HepG2 (cell line): ENCODE measurements around the gene KATNBL1. TPM values are rescaled to one million over a fixed set of nuclear protein-coding genes. Genes with fewer than 3 reads are reported as not detected.

Source experiments
- ATAC-seq: fragments of 200-7000 bp; cut with Tn5 transposase; 3 replicates; pipeline ENCODE4 v1.9.1; 2020; ENCODE audit warnings: mild to moderate bottlenecking, moderate library complexity
- BruUV-seq: library from RNA; stranded (reverse); fragments of 400-500 nt; replicated peaks from 2 replicates; lab custom pipeline; 2021; lab: Mats Ljungman, UMichigan
- CTCF ChIA-PET: fragments of 300-600 bp; formaldehyde crosslinking; extraction: SDS; loops from one replicate; lab custom pipeline; 2021; ENCODE audit warnings: low total read pairs, inconsistent platforms, low intra/inter-chr PET ratio; lab: Yijun Ruan, JAX
- POLR2A ChIA-PET: fragments of 350-600 bp; sonication (Branson Sonifier 250); formaldehyde crosslinking; loops from one replicate; lab custom pipeline; 2020; ENCODE audit warnings: antibody characterized with exemption, inconsistent platforms; lab: Yijun Ruan, JAX
- DNase-seq: peaks from one replicate; pipeline ENCODE4 v3.0.0-alpha.2; 2015; ENCODE audit warnings: low spot score
- FAIRE-seq: peaks from 3 replicates; lab custom pipeline; 2011; peaks lifted over from hg19 to GRCh38; lab: Jason Lieb, UNC
- H2AFZ ChIP-seq: one replicate; pipeline ENCODE4 v1.6.1; 2011; ENCODE audit warnings: low read length, inconsistent platforms
- H3K27ac ChIP-seq: fragments of 300-600 bp; 3 replicates; pipeline ENCODE4 v1.8.0; 2011; ENCODE audit warnings: mixed run types, mild to moderate bottlenecking, mixed read lengths, low read length, inconsistent platforms; ENCODE audit not compliant: insufficient read depth; ENCODE audit errors: extremely low read length
- H3K27me3 ChIP-seq, 2 experiments: fragments of 200-600 bp in 1 of 2; 2 replicates in 1 of 2; 3 replicates in 1 of 2; pipeline versions ENCODE4 v1.6.0 to v1.8.0; 2011; ENCODE audit warnings: low read length in 2 of 2, mild to moderate bottlenecking in 2 of 2, moderate library complexity in 2 of 2, inconsistent platforms in 1 of 2; ENCODE audit not compliant: insufficient read depth in 2 of 2, control insufficient read depth in 1 of 2
- H3K36me3 ChIP-seq, 2 experiments: fragments of 200-600 bp in 1 of 2; replicated peaks in 1 of 2; 2 replicates in 1 of 2; 3 replicates in 1 of 2; pipeline versions ENCODE4 v1.5.1 to v1.8.0; 2011; ENCODE audit warnings: low read length in 2 of 2, inconsistent platforms in 1 of 2; ENCODE audit not compliant: insufficient read depth in 2 of 2, control insufficient read depth in 1 of 2
- H3K4me1 ChIP-seq: 2 replicates; pipeline ENCODE4 v1.5.1; 2012; ENCODE audit warnings: low read length, inconsistent platforms; ENCODE audit not compliant: insufficient read depth
- H3K4me2 ChIP-seq: 2 replicates; pipeline ENCODE4 v1.6.0; 2011; ENCODE audit warnings: low read depth, low read length, inconsistent platforms
- H3K4me3 ChIP-seq, 3 experiments: fragments of 200-600 bp in 1 of 3; sonication (generic), shearing (Covaris generic) in 1 of 3; replicated peaks in 1 of 3; 2 replicates each; pipeline ENCODE4 v1.5.1; 2011 to 2016; ENCODE audit warnings: low read length in 3 of 3, inconsistent platforms in 2 of 3, low read depth in 2 of 3, mild to moderate bottlenecking in 2 of 3, control low read depth in 1 of 3, mixed read lengths in 1 of 3; ENCODE audit not compliant: insufficient read depth in 1 of 3
- H3K79me2 ChIP-seq: one replicate; pipeline ENCODE4 v1.6.1; 2011; ENCODE audit warnings: low read length, inconsistent platforms; ENCODE audit not compliant: insufficient read depth
- H3K9ac ChIP-seq: 2 replicates; pipeline ENCODE4 v1.6.0; 2011; ENCODE audit warnings: mild to moderate bottlenecking, low read depth, low read length, inconsistent platforms; ENCODE audit not compliant: insufficient read depth
- H3K9me3 ChIP-seq: 2 replicates; pipeline ENCODE4 v1.5.1; 2012; ENCODE audit warnings: mild to moderate bottlenecking, low read length
- H4K20me1 ChIP-seq: 2 replicates; pipeline ENCODE4 v1.6.0; 2011; ENCODE audit warnings: inconsistent platforms, mild to moderate bottlenecking, low read length, moderate library complexity; ENCODE audit not compliant: insufficient read depth
- ESRRA ChIP-seq: sonication (generic); formaldehyde crosslinking; IDR thresholded peaks from 2 replicates; pipeline ENCODE4 v1.5.1; 2020; ENCODE audit warnings: mild to moderate bottlenecking, low read depth, missing genetic modification reagents
- GTF2F1 ChIP-seq: fragments of 150-350 bp; IDR thresholded peaks from 2 replicates; pipeline ENCODE4 v1.6.1; 2014; ENCODE audit warnings: low read length
- HOXA3 ChIP-seq: sonication (generic); formaldehyde crosslinking; IDR thresholded peaks from 2 replicates; pipeline ENCODE4 v1.5.0; 2020; ENCODE audit warnings: missing genetic modification reagents
- ISX ChIP-seq: sonication (generic); formaldehyde crosslinking; conservative IDR thresholded peaks from 2 replicates; pipeline ENCODE4 v1.5.0; 2020; ENCODE audit warnings: missing genetic modification reagents
- KAT8 ChIP-seq: IDR thresholded peaks from 2 replicates; pipeline ENCODE4 v1.6.1; 2016; ENCODE audit warnings: missing genetic modification reagents, missing compliant biosample characterization
- KDM3A ChIP-seq: IDR thresholded peaks from 2 replicates; pipeline ENCODE4 v1.6.1; 2018; ENCODE audit warnings: low read depth, missing compliant biosample characterization
- MIER2 ChIP-seq: IDR thresholded peaks from 2 replicates; pipeline ENCODE4 v1.6.1; 2016; ENCODE audit warnings: missing biosample characterization, missing genetic modification reagents
- MXD4 ChIP-seq: IDR thresholded peaks from 2 replicates; pipeline ENCODE4 v1.6.1; 2016; ENCODE audit warnings: mild to moderate bottlenecking, missing biosample characterization, missing genetic modification reagents
- NRL ChIP-seq: sonication (generic); formaldehyde crosslinking; IDR thresholded peaks from 2 replicates; pipeline ENCODE4 v1.5.0; 2020; ENCODE audit warnings: missing genetic modification reagents, mild to moderate bottlenecking, moderate library complexity, borderline replicate concordance
- SP140L ChIP-seq: sonication (generic); formaldehyde crosslinking; IDR thresholded peaks from 2 replicates; pipeline ENCODE4 v1.4.0; 2020; ENCODE audit warnings: missing genetic modification reagents, borderline replicate concordance
- THYN1 ChIP-seq: sonication (generic); formaldehyde crosslinking; IDR thresholded peaks from 2 replicates; pipeline ENCODE4 v1.8.1; 2023; ENCODE audit warnings: low read depth, mild to moderate bottlenecking, moderate library complexity, missing genetic modification reagents, borderline replicate concordance
- TOPORS ChIP-seq: sonication (generic); formaldehyde crosslinking; IDR thresholded peaks from 2 replicates; pipeline ENCODE4 v1.8.0; 2023; ENCODE audit warnings: mild to moderate bottlenecking, missing genetic modification reagents
- ZFP62 ChIP-seq: sonication (generic); formaldehyde crosslinking; IDR thresholded peaks from 2 replicates; pipeline ENCODE4 v1.4.0; 2020; ENCODE audit warnings: missing genetic modification reagents
- ZNF430 ChIP-seq: sonication (generic); formaldehyde crosslinking; IDR thresholded peaks from 2 replicates; pipeline ENCODE4 v1.9.0; 2021; ENCODE audit warnings: mild to moderate bottlenecking, missing genetic modification reagents
- WGBS: methylation state at CpG from one replicate; pipeline ENCODE4 v1.1.6; 2017; ENCODE audit warnings: low lambda C conversion rate; 5-methylcytosine and 5-hydroxymethylcytosine counted together
- in situ Hi-C: cut with HindIII; loops from 2 replicates; pipeline ENCODE4 v1.10.0; 2017; ENCODE audit warnings: low pct_unique_long_range_greater_than_20kb; ENCODE audit not compliant: extremely low pct_ligation_motif_present
- intact Hi-C: fragments of 100-400 bp; cut with micrococcal nuclease; formaldehyde crosslinking; loops from one replicate; pipeline ENCODE4 v1.10.0; 2022; ENCODE audit not compliant: unreplicated experiment
- polyA plus RNA-seq, 8 experiments: library from polyadenylated mRNA; depleted of rRNA in 3 of 8; stranded (reverse) in 7 of 8; unstranded in 1 of 8; fragments of >200 nt; fragmentation: Illumina TruSeq in 4 of 8; extraction: Trizol in 4 of 8; gene quantifications; 2 replicates each; pipeline versions ENCODE4 v1.2.1 to v1.2.3, GENCODE V29; 2011 to 2016; ENCODE audit warnings: low read depth in 4 of 8, missing spikeins in 1 of 8, mixed read lengths in 1 of 8; ENCODE audit not compliant: insufficient read depth in 1 of 8
- total RNA-seq, 5 experiments: library from RNA; depleted of rRNA; stranded (reverse); fragments of >200 nt; fragmentation: Illumina TruSeq; extraction: Trizol; gene quantifications; 2 replicates each; pipeline ENCODE4 v1.2.3, GENCODE V29; 2016; ENCODE audit warnings: low read depth in 1 of 5
- TF ChIP-seq, protein P1 (sequence below): sonication (generic); formaldehyde crosslinking; IDR thresholded peaks from 2 replicates; pipeline ENCODE4 v1.5.1; 2020; ENCODE audit warnings: mild to moderate bottlenecking, missing genetic modification reagents, moderate library complexity
- TF ChIP-seq, protein P2 (sequence below): sonication (generic); formaldehyde crosslinking; IDR thresholded peaks from 2 replicates; pipeline ENCODE4 v1.4.0; 2020; ENCODE audit warnings: missing genetic modification reagents, borderline replicate concordance
- TF ChIP-seq, protein P3 (sequence below): sonication (generic); formaldehyde crosslinking; IDR thresholded peaks from 2 replicates; pipeline ENCODE4 v1.5.0; 2020; ENCODE audit warnings: missing genetic modification reagents

KATNBL1 gene
- total and polyA plus RNA-seq, 2 of the 13 experiments (the other 11 are each of a cell fraction or from before 2014, with no cell fraction given) = 23.4 to 42.8 TPM

DNA sequence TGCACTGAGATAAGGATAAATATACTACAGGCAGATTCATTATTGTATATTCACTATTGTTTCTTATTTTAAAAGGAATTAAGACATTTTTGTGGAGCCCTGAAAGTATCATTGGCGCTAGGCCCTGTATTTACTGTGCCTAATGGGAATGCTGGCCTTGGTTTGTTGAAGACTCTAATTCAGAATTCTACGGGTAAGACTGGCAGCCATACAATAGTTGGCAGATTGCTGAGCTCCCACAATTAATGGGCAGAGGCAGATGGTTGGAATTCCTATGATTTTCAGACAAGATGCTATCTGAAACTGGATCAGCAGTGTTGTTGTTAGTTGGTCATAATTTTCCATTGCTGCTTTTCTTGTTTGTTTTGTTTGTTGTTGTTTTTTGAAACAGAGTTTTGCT is 93.3 kb downstream of the KATNBL1 start:
- intact Hi-C loops = loop anchor here (5.0 kb wide), 1 partner anchor 59 kb away; no protein-coding TSS in a partner anchor
- BruUV-seq = no TSS peak
- TF ChIP-seq TOPORS (CRISPR knock-in tag) = no peak
- no peak for TF ChIP-seq ESRRA (CRISPR knock-in tag)
- TF ChIP-seq NRL (CRISPR knock-in tag) = no peak
- no peak for TF ChIP-seq KAT8 (CRISPR knock-in tag)
- no peak for TF ChIP-seq ZFP62
- TF ChIP-seq GTF2F1 = no peak
- no peak for TF ChIP-seq MIER2
- no peak for TF ChIP-seq HOXA3 (CRISPR knock-in tag)
- no peak for TF ChIP-seq KDM3A (CRISPR knock-in tag)
- TF ChIP-seq ISX (CRISPR knock-in tag) = no peak
- no peak for TF ChIP-seq THYN1 (CRISPR knock-in tag)
- TF ChIP-seq MXD4 (CRISPR knock-in tag) = no peak
- TF ChIP-seq ZNF430 (CRISPR knock-in tag) = no peak
- TF ChIP-seq, protein P1, sequence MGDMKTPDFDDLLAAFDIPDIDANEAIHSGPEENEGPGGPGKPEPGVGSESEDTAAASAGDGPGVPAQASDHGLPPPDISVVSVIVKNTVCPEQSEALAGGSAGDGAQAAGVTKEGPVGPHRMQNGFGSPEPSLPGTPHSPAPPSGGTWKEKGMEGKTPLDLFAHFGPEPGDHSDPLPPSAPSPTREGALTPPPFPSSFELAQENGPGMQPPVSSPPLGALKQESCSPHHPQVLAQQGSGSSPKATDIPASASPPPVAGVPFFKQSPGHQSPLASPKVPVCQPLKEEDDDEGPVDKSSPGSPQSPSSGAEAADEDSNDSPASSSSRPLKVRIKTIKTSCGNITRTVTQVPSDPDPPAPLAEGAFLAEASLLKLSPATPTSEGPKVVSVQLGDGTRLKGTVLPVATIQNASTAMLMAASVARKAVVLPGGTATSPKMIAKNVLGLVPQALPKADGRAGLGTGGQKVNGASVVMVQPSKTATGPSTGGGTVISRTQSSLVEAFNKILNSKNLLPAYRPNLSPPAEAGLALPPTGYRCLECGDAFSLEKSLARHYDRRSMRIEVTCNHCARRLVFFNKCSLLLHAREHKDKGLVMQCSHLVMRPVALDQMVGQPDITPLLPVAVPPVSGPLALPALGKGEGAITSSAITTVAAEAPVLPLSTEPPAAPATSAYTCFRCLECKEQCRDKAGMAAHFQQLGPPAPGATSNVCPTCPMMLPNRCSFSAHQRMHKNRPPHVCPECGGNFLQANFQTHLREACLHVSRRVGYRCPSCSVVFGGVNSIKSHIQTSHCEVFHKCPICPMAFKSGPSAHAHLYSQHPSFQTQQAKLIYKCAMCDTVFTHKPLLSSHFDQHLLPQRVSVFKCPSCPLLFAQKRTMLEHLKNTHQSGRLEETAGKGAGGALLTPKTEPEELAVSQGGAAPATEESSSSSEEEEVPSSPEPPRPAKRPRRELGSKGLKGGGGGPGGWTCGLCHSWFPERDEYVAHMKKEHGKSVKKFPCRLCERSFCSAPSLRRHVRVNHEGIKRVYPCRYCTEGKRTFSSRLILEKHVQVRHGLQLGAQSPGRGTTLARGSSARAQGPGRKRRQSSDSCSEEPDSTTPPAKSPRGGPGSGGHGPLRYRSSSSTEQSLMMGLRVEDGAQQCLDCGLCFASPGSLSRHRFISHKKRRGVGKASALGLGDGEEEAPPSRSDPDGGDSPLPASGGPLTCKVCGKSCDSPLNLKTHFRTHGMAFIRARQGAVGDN (CRISPR knock-in tag) = no peak
- TF ChIP-seq, protein P2, sequence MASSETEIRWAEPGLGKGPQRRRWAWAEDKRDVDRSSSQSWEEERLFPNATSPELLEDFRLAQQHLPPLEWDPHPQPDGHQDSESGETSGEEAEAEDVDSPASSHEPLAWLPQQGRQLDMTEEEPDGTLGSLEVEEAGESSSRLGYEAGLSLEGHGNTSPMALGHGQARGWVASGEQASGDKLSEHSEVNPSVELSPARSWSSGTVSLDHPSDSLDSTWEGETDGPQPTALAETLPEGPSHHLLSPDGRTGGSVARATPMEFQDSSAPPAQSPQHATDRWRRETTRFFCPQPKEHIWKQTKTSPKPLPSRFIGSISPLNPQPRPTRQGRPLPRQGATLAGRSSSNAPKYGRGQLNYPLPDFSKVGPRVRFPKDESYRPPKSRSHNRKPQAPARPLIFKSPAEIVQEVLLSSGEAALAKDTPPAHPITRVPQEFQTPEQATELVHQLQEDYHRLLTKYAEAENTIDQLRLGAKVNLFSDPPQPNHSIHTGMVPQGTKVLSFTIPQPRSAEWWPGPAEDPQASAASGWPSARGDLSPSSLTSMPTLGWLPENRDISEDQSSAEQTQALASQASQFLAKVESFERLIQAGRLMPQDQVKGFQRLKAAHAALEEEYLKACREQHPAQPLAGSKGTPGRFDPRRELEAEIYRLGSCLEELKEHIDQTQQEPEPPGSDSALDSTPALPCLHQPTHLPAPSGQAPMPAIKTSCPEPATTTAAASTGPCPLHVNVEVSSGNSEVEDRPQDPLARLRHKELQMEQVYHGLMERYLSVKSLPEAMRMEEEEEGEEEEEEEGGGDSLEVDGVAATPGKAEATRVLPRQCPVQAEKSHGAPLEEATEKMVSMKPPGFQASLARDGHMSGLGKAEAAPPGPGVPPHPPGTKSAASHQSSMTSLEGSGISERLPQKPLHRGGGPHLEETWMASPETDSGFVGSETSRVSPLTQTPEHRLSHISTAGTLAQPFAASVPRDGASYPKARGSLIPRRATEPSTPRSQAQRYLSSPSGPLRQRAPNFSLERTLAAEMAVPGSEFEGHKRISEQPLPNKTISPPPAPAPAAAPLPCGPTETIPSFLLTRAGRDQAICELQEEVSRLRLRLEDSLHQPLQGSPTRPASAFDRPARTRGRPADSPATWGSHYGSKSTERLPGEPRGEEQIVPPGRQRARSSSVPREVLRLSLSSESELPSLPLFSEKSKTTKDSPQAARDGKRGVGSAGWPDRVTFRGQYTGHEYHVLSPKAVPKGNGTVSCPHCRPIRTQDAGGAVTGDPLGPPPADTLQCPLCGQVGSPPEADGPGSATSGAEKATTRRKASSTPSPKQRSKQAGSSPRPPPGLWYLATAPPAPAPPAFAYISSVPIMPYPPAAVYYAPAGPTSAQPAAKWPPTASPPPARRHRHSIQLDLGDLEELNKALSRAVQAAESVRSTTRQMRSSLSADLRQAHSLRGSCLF (CRISPR knock-in tag) = no peak
- TF ChIP-seq, protein P3, sequence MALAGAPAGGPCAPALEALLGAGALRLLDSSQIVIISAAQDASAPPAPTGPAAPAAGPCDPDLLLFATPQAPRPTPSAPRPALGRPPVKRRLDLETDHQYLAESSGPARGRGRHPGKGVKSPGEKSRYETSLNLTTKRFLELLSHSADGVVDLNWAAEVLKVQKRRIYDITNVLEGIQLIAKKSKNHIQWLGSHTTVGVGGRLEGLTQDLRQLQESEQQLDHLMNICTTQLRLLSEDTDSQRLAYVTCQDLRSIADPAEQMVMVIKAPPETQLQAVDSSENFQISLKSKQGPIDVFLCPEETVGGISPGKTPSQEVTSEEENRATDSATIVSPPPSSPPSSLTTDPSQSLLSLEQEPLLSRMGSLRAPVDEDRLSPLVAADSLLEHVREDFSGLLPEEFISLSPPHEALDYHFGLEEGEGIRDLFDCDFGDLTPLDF (CRISPR knock-in tag) = no peak
- TF ChIP-seq SP140L (CRISPR knock-in tag) = no peak

More for the DNA sequence above, 93.3 kb downstream of the KATNBL1 start:
- no peak overlapping the region for H3K4me3 ChIP-seq
- no peaks in the 10 kb centered on the region for H3K9me3 ChIP-seq
- no peaks in the 10 kb centered on the region for H3K79me2 ChIP-seq
- POLR2A ChIA-PET = no interaction called here
- no peak overlapping the region for H3K9ac ChIP-seq
- no peak overlapping the region for H2AFZ ChIP-seq
- H3K27ac ChIP-seq = no peak overlapping the region
- WGBS = 20% methylated on average over 2 of the region's 2 CpGs
- in situ Hi-C loops = no loop called here
- H3K4me2 ChIP-seq = no peak overlapping the region
- no peaks in the 10 kb centered on the region for H3K27me3 ChIP-seq
- FAIRE-seq = no peak
- CTCF ChIA-PET = no interaction called here
- no peaks in the 10 kb centered on the region for H3K36me3 ChIP-seq
- H4K20me1 ChIP-seq = no peaks in the 10 kb centered on the region
- no peak for ATAC-seq
- DNase-seq = no peak
- no peaks in the 10 kb centered on the region for H3K4me1 ChIP-seq
